GM10847 (cell line): ENCODE data around the gene PHTF2.

Source experiments
- POLR2A ChIP-seq: IDR thresholded peaks from 2 replicates; pipeline ENCODE4 v1.6.1; 2011; ENCODE audit not compliant: insufficient read length; ENCODE audit errors: extremely low read depth

PHTF2 gene

GRCh38 chr7:77798394-77799077 lies at the start of gene PHTF2, which contains the start of gene TMEM60:
Gene PHTF2 (plus strand): TSS chr7:77798773.
Gene TMEM60 (minus strand): TSS chr7:77798434. CDS start chr7:77794373, 4,061 bp downstream.
- TF ChIP-seq POLR2A, result peak; percentile 63

GRCh38 chr7:77752016-77752415 lies 46.6 kb upstream of the PHTF2 start:
- TF ChIP-seq POLR2A, result no peak

DNA sequence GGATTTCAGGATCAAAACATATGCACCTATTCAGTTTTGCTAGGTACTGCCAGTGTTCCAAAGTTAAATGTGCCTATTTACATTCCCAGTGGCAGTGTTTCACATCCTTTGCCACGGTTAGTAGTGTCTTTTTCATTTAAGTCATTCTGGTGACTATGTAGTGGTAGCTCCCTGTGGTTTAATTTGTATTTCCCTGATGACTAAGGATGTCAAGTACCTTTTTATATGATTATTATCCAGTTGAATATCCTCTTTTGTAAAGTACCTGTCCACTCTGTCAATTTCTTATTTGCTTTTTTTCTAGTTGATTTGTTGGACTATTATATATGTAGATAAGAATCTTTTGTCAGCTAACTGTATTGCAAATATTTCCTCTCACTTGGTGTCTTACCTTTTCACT lies 45.4 kb upstream of the PHTF2 start:
- TF ChIP-seq POLR2A, result no peak

DNA sequence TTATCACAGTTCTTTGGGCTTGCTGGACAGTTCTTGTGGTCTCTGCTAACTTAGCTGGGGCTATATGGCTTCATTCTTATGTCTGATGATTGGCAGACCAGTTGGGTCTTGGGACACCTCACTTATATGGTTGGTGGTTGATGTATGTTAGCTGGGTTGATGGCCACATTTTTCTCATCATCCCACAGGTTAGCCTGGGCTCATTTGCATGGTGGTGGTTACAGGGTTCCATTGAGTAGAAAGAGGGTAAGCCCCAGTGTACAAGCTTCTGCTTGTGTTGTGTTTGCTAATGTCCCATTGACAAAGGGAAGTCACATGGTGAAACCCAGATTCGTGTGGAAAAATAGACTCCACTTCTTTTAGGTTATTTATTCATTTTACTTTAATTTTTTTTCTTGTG lies 41.0 kb upstream of the PHTF2 start:
- TF ChIP-seq POLR2A, result no peak

- TF ChIP-seq POLR2A, result no peak
These were observed 39.2 kb upstream of the PHTF2 start for GRCh38 chr7:77759294-77759889.

DNA sequence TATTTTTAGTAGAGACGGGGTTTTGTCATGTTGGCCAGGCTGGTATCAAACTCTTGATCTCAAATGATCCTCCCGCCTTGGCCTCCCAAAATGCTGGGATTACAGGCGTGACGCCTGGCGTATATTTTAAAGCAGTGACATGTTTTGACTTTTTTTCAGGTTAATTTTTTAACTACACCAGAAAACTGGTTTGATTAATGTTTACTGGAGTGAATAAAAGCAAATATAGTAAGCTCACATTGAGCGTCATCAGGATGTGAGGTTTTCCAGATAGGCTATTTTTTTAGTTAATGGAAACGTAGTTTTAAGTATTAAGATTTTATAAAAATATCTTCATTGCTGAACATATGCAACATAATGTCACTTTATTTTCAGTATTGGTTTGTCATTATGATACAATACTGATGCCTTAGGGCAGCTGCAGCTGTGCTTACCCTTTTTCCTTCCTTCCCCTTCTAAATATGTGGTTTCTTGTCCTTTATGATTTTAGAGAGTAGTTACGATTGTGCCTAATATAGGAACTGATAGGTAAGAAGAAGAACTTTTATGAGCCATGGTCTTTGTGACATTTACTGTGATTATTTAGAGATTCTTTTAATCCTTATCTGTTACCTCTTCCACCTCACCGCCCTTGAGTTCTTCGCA lies 37.6 kb upstream of the PHTF2 start:
- no peak for TF ChIP-seq POLR2A

GRCh38 chr7:77765481-77765880 lies 33.1 kb upstream of the PHTF2 start:
- TF ChIP-seq POLR2A, result no peak

- no peak for TF ChIP-seq POLR2A
These were observed 32.4 kb upstream of the PHTF2 start for GRCh38 chr7:77765906-77766800.

DNA sequence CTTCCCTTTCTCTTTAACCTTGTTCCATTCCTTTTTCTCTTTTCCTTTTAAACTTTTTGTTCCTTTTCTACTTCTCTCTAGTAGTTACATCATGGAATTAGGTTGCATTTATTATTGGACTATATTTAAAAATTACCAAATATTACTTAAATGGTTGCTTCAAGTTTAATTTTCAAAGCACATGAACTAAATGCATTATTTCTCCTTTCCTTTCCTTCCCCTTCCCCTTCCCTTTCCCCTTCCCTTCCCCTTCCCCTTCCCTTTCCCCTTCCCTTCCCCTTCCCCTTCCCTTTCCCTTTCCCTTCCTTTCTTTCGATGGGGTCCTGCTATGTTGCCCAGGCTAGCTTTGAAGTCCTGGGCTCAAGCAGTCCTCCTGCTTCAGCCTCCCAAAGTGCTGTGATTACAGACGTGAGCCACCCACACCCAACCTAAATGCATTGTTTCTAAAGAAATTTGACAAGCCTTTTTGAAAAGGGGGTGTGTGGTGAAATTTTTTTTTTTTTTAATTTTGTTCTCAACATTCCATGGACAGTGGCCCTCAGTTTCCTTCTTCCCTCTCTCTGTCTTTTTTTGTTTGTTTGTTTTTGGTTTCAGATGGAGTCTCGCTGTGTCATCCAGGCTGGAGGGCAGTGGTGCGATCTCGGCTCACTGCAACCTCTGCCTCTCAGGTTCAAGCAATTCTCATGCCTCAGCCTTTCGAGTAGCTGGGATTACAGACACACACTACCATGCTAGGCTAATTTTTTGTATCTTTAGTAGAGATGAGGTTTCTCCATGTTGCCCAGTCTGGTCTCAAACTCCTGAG lies 31.6 kb upstream of the PHTF2 start:
- TF ChIP-seq POLR2A, result no peak

GRCh38 chr7:77770316-77770715 lies 28.3 kb upstream of the PHTF2 start:
- no peak for TF ChIP-seq POLR2A

DNA sequence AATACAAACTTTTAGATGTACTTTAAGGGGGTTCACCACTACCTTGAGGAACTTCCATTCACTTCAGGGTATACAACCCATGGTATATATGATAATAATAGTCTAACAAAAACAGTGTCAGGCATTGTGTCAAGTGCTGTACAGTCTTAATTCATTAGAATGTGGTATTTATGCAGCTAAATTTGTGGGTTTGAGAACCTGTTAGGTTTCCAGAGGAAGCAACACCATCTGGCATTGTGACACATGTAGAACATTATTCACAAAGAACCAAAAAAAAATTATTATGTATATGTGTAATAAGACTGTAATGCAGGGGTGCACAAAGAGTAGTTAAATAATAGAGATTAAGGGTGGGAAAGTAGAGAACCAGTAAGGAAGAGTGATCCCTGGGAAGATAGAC lies 26.7 kb upstream of the PHTF2 start:
- TF ChIP-seq POLR2A, result no peak

- no peak for TF ChIP-seq POLR2A
These were observed 20.0 kb upstream of the PHTF2 start for GRCh38 chr7:77778535-77778934.

- TF ChIP-seq POLR2A, result no peak
These were observed 16.2 kb upstream of the PHTF2 start for GRCh38 chr7:77782383-77782782.

- TF ChIP-seq POLR2A, result no peak
These were observed 15.5 kb upstream of the PHTF2 start for GRCh38 chr7:77783111-77783510.

DNA sequence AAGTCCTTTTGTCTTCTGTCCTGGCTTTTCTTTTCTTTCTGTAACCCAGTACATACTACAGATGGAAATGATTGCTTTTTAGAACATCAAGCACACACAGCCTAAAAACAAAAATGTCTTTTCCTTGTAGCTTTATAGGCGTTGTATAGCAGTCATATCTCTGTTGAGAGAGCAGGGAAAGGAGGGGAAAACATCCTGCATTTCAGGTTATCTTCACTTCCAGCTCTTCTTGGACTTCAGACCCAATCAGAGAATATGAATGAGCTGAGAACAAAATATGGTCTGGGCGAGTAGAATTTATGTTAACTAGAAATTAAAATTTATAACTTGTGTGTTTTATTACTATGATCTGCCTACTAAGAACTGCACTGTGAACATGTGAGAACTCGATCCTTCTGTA lies 15.0 kb upstream of the PHTF2 start:
- TF ChIP-seq POLR2A, result no peak
